Left ventricle myocardium inferior (tissue), 1 donor: ENCODE results near the gene ATOSA. TPM values are rescaled to one million over a fixed set of nuclear protein-coding genes. Genes with fewer than 3 reads are reported as not detected.
A peak's percentile ranks its signal among the peaks of the same experiment; 100 is the strongest.

ENCODE experiments used
- DNase-seq: peaks from one replicate; pipeline ENCODE4 v3.0.0-alpha.2; 2020
- H3K27ac ChIP-seq: fragments of 200-600 bp; replicated peaks from 2 replicates; pipeline ENCODE4 v1.8.0; 2021
- H3K27me3 ChIP-seq: fragments of 200-600 bp; 2 replicates; pipeline ENCODE4 v1.8.0; 2021; ENCODE audit warnings: low read depth
- H3K36me3 ChIP-seq: fragments of 200-600 bp; 2 replicates; pipeline ENCODE4 v1.8.0; 2021
- H3K4me1 ChIP-seq: fragments of 200-600 bp; 2 replicates; pipeline ENCODE4 v1.8.0; 2021
- H3K4me3 ChIP-seq: fragments of 200-600 bp; 2 replicates; pipeline ENCODE4 v1.8.0; 2021; ENCODE audit warnings: mild to moderate bottlenecking, moderate library complexity
- H3K9me3 ChIP-seq: fragments of 200-600 bp; replicated peaks from 2 replicates; pipeline ENCODE4 v1.8.0; 2021
- intact Hi-C: fragments of 100-400 bp; cut with micrococcal nuclease; formaldehyde crosslinking; loops from one replicate; pipeline ENCODE4 v1.11.0; 2022
- total RNA-seq: library from RNA; stranded (reverse); fragmentation: NEBNext Ultra II Directional; extraction: Animal tissue kit (Norgen Biotek cat#: 25700); gene quantifications from one replicate; pipeline ENCODE4 v1.2.1, GENCODE V29; 2021
- TF ChIP-seq, protein P1 (sequence below): fragments of 200-600 bp; IDR thresholded peaks from 2 replicates; pipeline ENCODE4 v1.8.0; 2021; ENCODE audit warnings: antibody characterized with exemption, mild to moderate bottlenecking, borderline replicate concordance
- donor health status: DM: no; HTN: yes; CAD: no; lungs with severe emphysema.

Gene ATOSA
- total RNA-seq, 1 donor from 2014 or later, result 21.8 TPM

DNA sequence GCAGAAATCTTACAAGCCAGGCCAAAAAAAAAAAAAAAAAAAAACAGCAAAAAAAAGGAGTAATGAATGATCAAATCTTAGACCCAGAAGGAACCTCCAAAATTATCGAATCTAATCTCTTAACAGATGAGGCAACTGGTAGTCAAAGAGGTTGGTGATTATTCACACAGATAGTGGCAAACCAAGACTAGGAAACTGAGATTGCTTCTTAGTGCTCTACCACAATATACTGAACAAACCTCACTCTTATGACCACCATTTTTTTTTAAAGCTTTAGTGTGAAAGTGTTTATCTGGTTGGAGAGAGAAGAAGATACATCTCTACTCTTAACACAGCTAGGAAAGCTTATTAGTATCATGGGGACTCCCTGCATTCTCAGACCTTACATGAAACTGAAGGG lies 17.3 kb downstream of the ATOSA start:
- no peak overlapping the region for H3K4me3 ChIP-seq
- H3K36me3 ChIP-seq, result peaks cover 79% of the 10 kb centered on the region
- no peaks in the 10 kb centered on the region for H3K27me3 ChIP-seq
- TF ChIP-seq, protein P1, sequence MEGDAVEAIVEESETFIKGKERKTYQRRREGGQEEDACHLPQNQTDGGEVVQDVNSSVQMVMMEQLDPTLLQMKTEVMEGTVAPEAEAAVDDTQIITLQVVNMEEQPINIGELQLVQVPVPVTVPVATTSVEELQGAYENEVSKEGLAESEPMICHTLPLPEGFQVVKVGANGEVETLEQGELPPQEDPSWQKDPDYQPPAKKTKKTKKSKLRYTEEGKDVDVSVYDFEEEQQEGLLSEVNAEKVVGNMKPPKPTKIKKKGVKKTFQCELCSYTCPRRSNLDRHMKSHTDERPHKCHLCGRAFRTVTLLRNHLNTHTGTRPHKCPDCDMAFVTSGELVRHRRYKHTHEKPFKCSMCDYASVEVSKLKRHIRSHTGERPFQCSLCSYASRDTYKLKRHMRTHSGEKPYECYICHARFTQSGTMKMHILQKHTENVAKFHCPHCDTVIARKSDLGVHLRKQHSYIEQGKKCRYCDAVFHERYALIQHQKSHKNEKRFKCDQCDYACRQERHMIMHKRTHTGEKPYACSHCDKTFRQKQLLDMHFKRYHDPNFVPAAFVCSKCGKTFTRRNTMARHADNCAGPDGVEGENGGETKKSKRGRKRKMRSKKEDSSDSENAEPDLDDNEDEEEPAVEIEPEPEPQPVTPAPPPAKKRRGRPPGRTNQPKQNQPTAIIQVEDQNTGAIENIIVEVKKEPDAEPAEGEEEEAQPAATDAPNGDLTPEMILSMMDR, result no peak
- no peak for DNase-seq
- intact Hi-C loops, result no loop called here
- no peak overlapping the region for H3K27ac ChIP-seq
- H3K4me1 ChIP-seq, result peaks cover 45% of the 10 kb centered on the region
- no peaks in the 10 kb centered on the region for H3K9me3 ChIP-seq

DNA sequence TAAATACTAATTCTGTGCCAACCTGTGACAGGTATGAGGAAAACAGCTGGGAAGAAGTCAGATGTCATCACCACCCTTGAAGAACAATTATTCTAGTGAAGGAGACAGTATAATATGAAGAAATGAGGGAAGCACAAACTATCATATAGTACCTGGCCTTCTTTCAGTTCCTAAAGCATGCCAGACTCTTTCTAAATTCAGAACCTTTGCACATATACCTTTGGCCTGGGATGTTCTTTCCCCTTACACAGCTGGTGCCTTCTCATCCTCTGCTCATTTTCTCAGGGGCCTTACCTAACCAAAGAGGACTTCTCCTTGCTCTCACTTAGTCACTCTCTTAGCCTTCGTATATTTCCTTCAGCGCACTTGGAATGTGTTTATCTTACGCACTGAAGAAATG lies 19.0 kb downstream of the ATOSA start:
- peaks cover 57% of the 10 kb centered on the region for H3K4me1 ChIP-seq
- intact Hi-C loops, result no loop called here
- TF ChIP-seq, protein P1, result no peak
- no peak overlapping the region for H3K4me3 ChIP-seq
- H3K27me3 ChIP-seq, result no peaks in the 10 kb centered on the region
- no peak for DNase-seq
- no peak overlapping the region for H3K27ac ChIP-seq
- no peaks in the 10 kb centered on the region for H3K9me3 ChIP-seq
- H3K36me3 ChIP-seq, result peaks cover 62% of the 10 kb centered on the region

DNA sequence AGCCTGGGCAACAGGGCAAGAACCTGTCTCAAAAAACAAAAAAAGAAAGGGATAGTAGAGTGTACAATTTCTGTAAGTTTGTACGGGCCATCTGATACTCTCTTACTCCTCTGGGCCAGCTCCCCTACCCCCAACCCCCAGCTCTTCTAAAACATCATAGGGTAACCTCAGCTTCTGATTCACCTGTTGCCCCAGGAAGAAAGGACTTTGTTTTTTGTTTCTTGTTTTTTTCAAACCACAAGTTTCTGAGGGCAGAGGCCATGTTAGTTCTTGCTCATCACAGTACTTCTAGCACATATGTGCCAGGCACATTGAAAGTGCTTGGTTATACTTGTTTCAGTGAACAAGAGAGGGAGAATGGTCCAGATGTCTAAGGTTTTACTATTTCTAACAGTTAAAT lies 20.2 kb downstream of the ATOSA start:
- Histone ChIP-seq H3K4me3 (no peak overlapping the region), H3K4me1 (peaks cover 69% of the 10 kb centered on the region), H3K27ac (peak overlapping the region; percentile 73), H3K36me3 (peaks cover 55% of the 10 kb centered on the region), H3K9me3 (no peaks in the 10 kb centered on the region), H3K27me3 (no peaks in the 10 kb centered on the region)
- intact Hi-C loops, result no loop called here
- TF ChIP-seq, protein P1, result no peak
- no peak for DNase-seq

DNA sequence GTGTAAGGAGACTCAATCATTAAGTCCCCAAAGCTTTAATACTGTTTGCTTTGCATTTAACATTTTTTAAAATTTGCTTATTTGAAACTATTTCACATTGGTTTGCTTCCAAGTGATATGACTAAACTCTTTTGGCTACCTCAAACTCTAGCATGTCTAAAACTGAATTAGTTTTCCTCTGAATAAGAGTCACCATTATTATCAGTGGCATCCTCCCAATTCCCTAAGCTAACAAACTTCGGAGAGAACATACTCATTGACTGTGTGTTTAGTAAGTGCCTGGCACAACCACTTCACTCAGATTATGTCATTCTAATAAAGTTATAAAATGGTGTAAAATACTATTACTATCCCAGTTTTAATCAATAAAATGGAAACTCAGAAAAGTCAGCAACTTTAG lies 21.9 kb downstream of the ATOSA start:
- peaks cover 41% of the 10 kb centered on the region for H3K36me3 ChIP-seq
- peaks cover 86% of the 10 kb centered on the region for H3K4me1 ChIP-seq
- no peaks in the 10 kb centered on the region for H3K27me3 ChIP-seq
- TF ChIP-seq, protein P1, result no peak
- intact Hi-C loops, result no loop called here
- H3K9me3 ChIP-seq, result no peaks in the 10 kb centered on the region
- H3K27ac ChIP-seq, result peak overlapping the region; percentile 73
- no peak overlapping the region for H3K4me3 ChIP-seq
- DNase-seq, result no peak

DNA sequence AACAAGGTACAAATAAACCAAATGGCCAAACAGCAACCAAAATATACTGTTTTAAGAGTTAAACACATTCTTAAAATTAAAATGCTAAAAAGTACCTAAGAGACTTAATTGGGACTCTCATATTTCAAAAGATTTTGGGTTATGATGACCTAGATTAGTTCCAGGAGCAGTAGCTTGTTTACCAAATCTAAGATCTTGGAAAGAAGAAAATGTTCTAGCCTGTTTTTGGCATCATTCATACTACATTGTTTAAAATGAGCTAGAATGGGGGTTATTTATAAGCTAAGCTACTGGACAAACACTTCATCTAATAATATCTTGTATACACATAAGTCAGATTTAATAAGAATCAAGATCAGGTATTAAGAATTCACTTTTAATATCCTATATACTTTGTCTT lies 22.8 kb downstream of the ATOSA start:
- intact Hi-C loops, result no loop called here
- TF ChIP-seq, protein P1, result no peak
- Histone ChIP-seq H3K4me1 (peaks cover 91% of the 10 kb centered on the region), H3K27ac (peak overlapping the region; percentile 73), H3K27me3 (no peaks in the 10 kb centered on the region), H3K9me3 (no peaks in the 10 kb centered on the region), H3K36me3 (peaks cover 33% of the 10 kb centered on the region), H3K4me3 (no peak overlapping the region)
- DNase-seq, result no peak
